A673 (cell line): ENCODE measurements around the gene DOK4.

ENCODE experiments used
- EZH2 ChIP-seq: fragments of 200-600 bp; sonication (generic); IDR thresholded peaks from 2 replicates; pipeline ENCODE4 v1.6.1; 2017; ENCODE audit warnings: borderline replicate concordance, low read depth, mild to moderate bottlenecking, mixed read lengths, antibody characterized with exemption, low read length; ENCODE audit not compliant: poor library complexity, severe bottlenecking
- TF ChIP-seq, protein P1 (sequence below): fragments of 300-800, 200-600 bp; sonication (generic); conservative IDR thresholded peaks from 2 replicates; pipeline ENCODE4 v1.5.1; 2017; ENCODE audit warnings: low read depth, mild to moderate bottlenecking, antibody characterized with exemption, low read length, moderate library complexity, mixed read lengths

DNA sequence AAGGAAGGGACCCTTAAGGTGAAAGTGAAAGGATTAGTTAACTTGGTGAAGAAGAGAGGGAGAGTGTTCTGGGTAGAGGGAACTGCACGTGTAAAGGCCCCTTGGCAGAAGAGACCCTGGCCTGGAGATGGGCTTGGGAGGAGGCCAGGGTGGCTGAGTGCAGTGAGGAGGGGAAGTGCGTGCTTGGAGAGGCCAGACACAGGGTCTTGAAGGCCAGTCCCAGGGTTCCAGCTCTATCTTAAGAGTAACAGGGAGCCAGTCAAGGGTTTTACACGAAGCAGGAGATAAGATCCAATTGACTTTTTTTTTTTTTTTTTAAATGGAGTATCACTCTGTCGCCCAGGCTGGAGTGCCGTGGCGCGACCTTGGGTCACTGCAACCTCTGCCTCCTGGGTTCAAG is 15.2 kb upstream of the DOK4 start:
- TF ChIP-seq, protein P1, sequence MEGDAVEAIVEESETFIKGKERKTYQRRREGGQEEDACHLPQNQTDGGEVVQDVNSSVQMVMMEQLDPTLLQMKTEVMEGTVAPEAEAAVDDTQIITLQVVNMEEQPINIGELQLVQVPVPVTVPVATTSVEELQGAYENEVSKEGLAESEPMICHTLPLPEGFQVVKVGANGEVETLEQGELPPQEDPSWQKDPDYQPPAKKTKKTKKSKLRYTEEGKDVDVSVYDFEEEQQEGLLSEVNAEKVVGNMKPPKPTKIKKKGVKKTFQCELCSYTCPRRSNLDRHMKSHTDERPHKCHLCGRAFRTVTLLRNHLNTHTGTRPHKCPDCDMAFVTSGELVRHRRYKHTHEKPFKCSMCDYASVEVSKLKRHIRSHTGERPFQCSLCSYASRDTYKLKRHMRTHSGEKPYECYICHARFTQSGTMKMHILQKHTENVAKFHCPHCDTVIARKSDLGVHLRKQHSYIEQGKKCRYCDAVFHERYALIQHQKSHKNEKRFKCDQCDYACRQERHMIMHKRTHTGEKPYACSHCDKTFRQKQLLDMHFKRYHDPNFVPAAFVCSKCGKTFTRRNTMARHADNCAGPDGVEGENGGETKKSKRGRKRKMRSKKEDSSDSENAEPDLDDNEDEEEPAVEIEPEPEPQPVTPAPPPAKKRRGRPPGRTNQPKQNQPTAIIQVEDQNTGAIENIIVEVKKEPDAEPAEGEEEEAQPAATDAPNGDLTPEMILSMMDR = no peak
- TF ChIP-seq EZH2 = no peak
